ELF-1 (cell line): ENCODE data around the gene GATD1.

Experiments
- DNase-seq: peaks from one replicate; pipeline ENCODE4 v3.0.0-alpha.2; 2016; ENCODE audit warnings: low read depth, low spot score

The GATD1 gene

GRCh38 chr11:727281-727701 lies 50.0 kb downstream of the GATD1 start:
- DNase-seq: no peak

GRCh38 chr11:726278-727220 lies 50.7 kb downstream of the GATD1 start:
- DNase-seq: no peak

- no peak for DNase-seq
Measured at GRCh38 chr11:725624-726202, 51.6 kb downstream of the GATD1 start.

GRCh38 chr11:724778-725386 lies 52.4 kb downstream of the GATD1 start:
- no peak for DNase-seq

GRCh38 chr11:724049-724777 lies 53.1 kb downstream of the GATD1 start:
- DNase-seq: no peak

- DNase-seq: no peak
Measured at GRCh38 chr11:723120-723883, 54.0 kb downstream of the GATD1 start.

- DNase-seq: no peak
Measured at GRCh38 chr11:722346-722811, 54.9 kb downstream of the GATD1 start.

GRCh38 chr11:721741-722345 lies 55.4 kb downstream of the GATD1 start:
- no peak for DNase-seq

GRCh38 chr11:721247-721740 lies 56.0 kb downstream of the GATD1 start:
- no peak for DNase-seq

- DNase-seq: peak; percentile 67
Measured at GRCh38 chr11:720642-721246, 56.5 kb downstream of the GATD1 start.

GRCh38 chr11:720017-720641 lies 57.2 kb downstream of the GATD1 start:
- no peak for DNase-seq

- no peak for DNase-seq
Measured at GRCh38 chr11:719214-720016, 57.9 kb downstream of the GATD1 start.
